Fibroblast of lung (primary cell): ENCODE results near the gene LYSMD3. TPM values are rescaled to one million over a fixed set of nuclear protein-coding genes. Genes with fewer than 3 reads are reported as not detected.

Experiments used
- DNase-seq, 2 donors: peaks; one replicate each; pipeline versions ENCODE4 v3.0.0 to v3.0.0-alpha.2; 2010; ENCODE audit warnings: low read depth in 2 of 2
- H2AFZ ChIP-seq: 2 replicates; pipeline ENCODE4 v1.5.1; 2012; ENCODE audit warnings: low read length, control low read depth, inconsistent platforms
- H3K27ac ChIP-seq: 2 replicates; pipeline ENCODE4 v1.5.1; 2011; ENCODE audit warnings: low read length, control low read depth; ENCODE audit not compliant: insufficient read depth
- H3K27me3 ChIP-seq: 2 replicates; pipeline ENCODE4 v1.5.1; 2011; ENCODE audit warnings: mild to moderate bottlenecking, low read length; ENCODE audit not compliant: control insufficient read depth, insufficient read depth
- H3K36me3 ChIP-seq: 2 replicates; pipeline ENCODE4 v1.5.1; 2011; ENCODE audit warnings: low read length; ENCODE audit not compliant: control insufficient read depth, insufficient read depth
- H3K4me1 ChIP-seq: 2 replicates; pipeline ENCODE4 v1.5.1; 2011; ENCODE audit warnings: low read length; ENCODE audit not compliant: control insufficient read depth, insufficient read depth; ENCODE audit errors: extremely low read depth
- H3K4me2 ChIP-seq: 2 replicates; pipeline ENCODE4 v1.5.1; 2011; ENCODE audit warnings: low read length, control low read depth; ENCODE audit not compliant: insufficient read depth; ENCODE audit errors: extremely low read depth
- H3K4me3 ChIP-seq, 4 experiments: fragments of 200-600 bp in 1 of 4; sonication (generic) in 1 of 4; replicated peaks in 1 of 4; 2 replicates each; pipeline ENCODE4 v1.5.1; 2011 to 2016; ENCODE audit warnings: low read length in 4 of 4, low read depth in 3 of 4, mild to moderate bottlenecking in 3 of 4, control low read depth in 2 of 4, inconsistent platforms in 1 of 4, mixed read lengths in 1 of 4; ENCODE audit not compliant: insufficient read depth in 1 of 4; ENCODE audit errors: control extremely low read depth in 1 of 4
- H3K79me2 ChIP-seq: 2 replicates; pipeline ENCODE4 v1.5.1; 2012; ENCODE audit warnings: mild to moderate bottlenecking, low read length, inconsistent platforms; ENCODE audit not compliant: control insufficient read depth, insufficient read depth
- H3K9ac ChIP-seq: 2 replicates; pipeline ENCODE4 v1.5.1; 2011; ENCODE audit warnings: mild to moderate bottlenecking, low read length, control low read depth; ENCODE audit not compliant: insufficient read depth
- H3K9me3 ChIP-seq: 2 replicates; pipeline ENCODE4 v1.5.1; 2012; ENCODE audit warnings: low read depth, low read length; ENCODE audit not compliant: control insufficient read depth, insufficient read depth
- H4K20me1 ChIP-seq: 2 replicates; pipeline ENCODE4 v1.5.1; 2011; ENCODE audit warnings: low read length; ENCODE audit not compliant: control insufficient read depth, insufficient read depth; ENCODE audit errors: extremely low read depth
- CTCF ChIP-seq, 2 donors: IDR thresholded peaks in 1 of 2; conservative IDR thresholded peaks in 1 of 2; 1 replicate in 1 of 2; 2 replicates in 1 of 2; pipeline ENCODE4 v1.5.1; 2011 to 2012; ENCODE audit warnings: low read length in 2 of 2, control low read depth in 1 of 2, inconsistent platforms in 1 of 2, low read depth in 1 of 2, mild to moderate bottlenecking in 1 of 2
- EZH2 ChIP-seq: IDR thresholded peaks from 2 replicates; pipeline ENCODE4 v1.5.1; 2012; ENCODE audit warnings: low read length, control low read depth, mild to moderate bottlenecking; ENCODE audit errors: missing control alignments
- polyA plus RNA-seq, 2 donors: library from polyadenylated mRNA; depleted of rRNA in 1 of 2; stranded (reverse) in 1 of 2; unstranded in 1 of 2; fragments of >200 nt; gene quantifications; 2 replicates each; pipeline ENCODE4 v1.2.1, GENCODE V29; 2011 to 2012; ENCODE audit warnings: missing spikeins in 1 of 2
- total RNA-seq: library from RNA; depleted of rRNA; stranded (reverse); fragments of >200 nt; gene quantifications from 2 replicates; pipeline ENCODE4 v1.2.1, GENCODE V29; 2014

LYSMD3 gene
- total and polyA plus RNA-seq, 2 donors (not counting 1 experiment from before 2014, with no cell fraction given) = 17.0 to 30.0 TPM

- TF ChIP-seq CTCF (conservative IDR thresholded peaks at IDR 0.05 in 1 of 2, IDR thresholded peaks at IDR 0.05 in 1 of 2; ENCODE audit: low read depth in 1 of 2, low read length in 2 of 2) (no peak), EZH2 (no peak)
- Histone ChIP-seq H4K20me1 (no peaks in the 10 kb centered on the region), H3K4me2 (no peak overlapping the region), H3K79me2 (peaks cover 9% of the 10 kb centered on the region), H3K9me3 (no peaks in the 10 kb centered on the region), H3K27me3 (no peaks in the 10 kb centered on the region), H3K4me1 (no peaks in the 10 kb centered on the region), H3K36me3 (no peaks in the 10 kb centered on the region), H2AFZ (peak overlapping the region; percentile 19), H3K9ac (no peak overlapping the region), H3K4me3 (peak overlapping the region in 1 of 4 experiments; percentile 23), H3K27ac (no peak overlapping the region)
- no peak for DNase-seq
Observed at GRCh38 chr5:90477621-90478215, 51.7 kb downstream of the LYSMD3 start.

GRCh38 chr5:90477073-90477472 lies 52.3 kb downstream of the LYSMD3 start:
- H3K27ac ChIP-seq = no peak overlapping the region
- DNase-seq = no peak
- H3K4me2 ChIP-seq = no peak overlapping the region
- TF ChIP-seq CTCF (conservative IDR thresholded peaks at IDR 0.05 in 1 of 2, IDR thresholded peaks at IDR 0.05 in 1 of 2; ENCODE audit: low read depth in 1 of 2, low read length in 2 of 2) (no peak), EZH2 (no peak)
- no peaks in the 10 kb centered on the region for H4K20me1 ChIP-seq
- no peak overlapping the region for H2AFZ ChIP-seq
- H3K27me3 ChIP-seq = no peaks in the 10 kb centered on the region
- H3K4me1 ChIP-seq = no peaks in the 10 kb centered on the region
- no peak overlapping the region for H3K4me3 ChIP-seq
- H3K9me3 ChIP-seq = no peaks in the 10 kb centered on the region
- H3K9ac ChIP-seq = no peak overlapping the region
- no peaks in the 10 kb centered on the region for H3K36me3 ChIP-seq
- peaks cover 9% of the 10 kb centered on the region for H3K79me2 ChIP-seq

GRCh38 chr5:90476391-90476790 lies 53.0 kb downstream of the LYSMD3 start:
- Histone ChIP-seq H3K4me2 (no peak overlapping the region), H3K9ac (no peak overlapping the region), H3K79me2 (peaks cover 9% of the 10 kb centered on the region), H3K36me3 (no peaks in the 10 kb centered on the region), H3K27me3 (no peaks in the 10 kb centered on the region), H3K4me3 (no peak overlapping the region), H4K20me1 (no peaks in the 10 kb centered on the region), H3K27ac (no peak overlapping the region), H3K9me3 (no peaks in the 10 kb centered on the region), H2AFZ (no peak overlapping the region), H3K4me1 (no peaks in the 10 kb centered on the region)
- TF ChIP-seq CTCF (conservative IDR thresholded peaks at IDR 0.05 in 1 of 2, IDR thresholded peaks at IDR 0.05 in 1 of 2; ENCODE audit: low read depth in 1 of 2, low read length in 2 of 2) (no peak), EZH2 (no peak)
- DNase-seq = no peak
